Stimulated activated CD8-positive, alpha-beta memory T cell treated with anti-CD3 and anti-CD28 coated beads, Interleukin-7, amount 100 ng/mL, for 24 hours (primary cell): Measurements from ENCODE around the gene TMEM121.
"Not testable (repeated sequence)": the region's sequence is repeated elsewhere in the genome, so short reads cannot be mapped to it uniquely, and the experiment has no call there.

ENCODE experiments used
- DNase-seq: peaks from one replicate; pipeline ENCODE4 v3.0.0-alpha.2; 2020; ENCODE audit warnings: low read depth

TMEM121 gene

GRCh38 chr14:105528586-105529318 is 2.4 kb downstream of the TMEM121 start:
- DNase-seq, result no peak

DNA sequence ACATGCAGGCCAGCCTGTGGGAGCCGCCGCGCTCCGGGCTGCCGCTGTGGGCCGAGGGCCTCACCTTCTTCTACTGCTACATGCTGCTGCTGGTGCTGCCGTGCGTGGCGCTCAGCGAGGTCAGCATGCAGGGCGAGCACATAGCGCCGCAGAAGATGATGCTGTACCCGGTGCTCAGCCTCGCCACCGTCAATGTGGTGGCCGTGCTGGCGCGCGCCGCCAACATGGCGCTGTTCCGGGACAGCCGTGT is 2.9 kb downstream of the TMEM121 start:
- no peak for DNase-seq

DNA sequence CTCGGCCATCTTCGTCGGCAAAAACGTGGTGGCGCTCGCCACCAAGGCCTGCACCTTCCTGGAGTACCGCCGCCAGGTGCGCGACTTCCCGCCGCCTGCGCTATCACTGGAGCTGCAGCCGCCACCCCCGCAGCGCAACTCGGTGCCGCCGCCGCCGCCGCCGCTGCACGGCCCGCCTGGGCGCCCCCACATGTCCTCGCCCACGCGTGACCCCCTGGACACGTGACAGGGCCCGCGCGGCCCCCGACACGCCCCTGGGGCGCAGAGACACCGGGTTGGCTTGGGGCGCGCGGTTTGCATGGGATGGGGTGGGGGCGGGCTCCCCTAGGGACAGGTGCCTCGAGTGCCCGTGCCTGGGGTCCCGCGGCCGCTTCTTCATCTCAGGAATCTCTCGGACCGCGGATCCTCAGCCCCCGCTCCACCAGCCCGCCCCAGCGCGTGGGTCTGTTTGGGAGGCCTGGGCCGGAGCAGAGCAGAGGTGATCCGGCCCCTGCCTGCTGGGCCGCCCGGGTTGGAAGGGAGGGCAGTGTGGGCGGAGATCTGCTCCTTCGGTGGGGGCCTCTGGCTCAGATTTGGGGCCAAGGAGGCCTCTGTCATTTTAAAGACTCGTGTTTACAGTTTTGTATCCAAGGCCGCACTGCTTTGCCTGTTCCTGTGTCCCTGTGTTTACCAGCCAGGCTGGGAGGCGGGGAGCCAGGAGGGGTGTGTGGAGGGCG is 3.3 kb downstream of the TMEM121 start:
- no peak for DNase-seq

DNA sequence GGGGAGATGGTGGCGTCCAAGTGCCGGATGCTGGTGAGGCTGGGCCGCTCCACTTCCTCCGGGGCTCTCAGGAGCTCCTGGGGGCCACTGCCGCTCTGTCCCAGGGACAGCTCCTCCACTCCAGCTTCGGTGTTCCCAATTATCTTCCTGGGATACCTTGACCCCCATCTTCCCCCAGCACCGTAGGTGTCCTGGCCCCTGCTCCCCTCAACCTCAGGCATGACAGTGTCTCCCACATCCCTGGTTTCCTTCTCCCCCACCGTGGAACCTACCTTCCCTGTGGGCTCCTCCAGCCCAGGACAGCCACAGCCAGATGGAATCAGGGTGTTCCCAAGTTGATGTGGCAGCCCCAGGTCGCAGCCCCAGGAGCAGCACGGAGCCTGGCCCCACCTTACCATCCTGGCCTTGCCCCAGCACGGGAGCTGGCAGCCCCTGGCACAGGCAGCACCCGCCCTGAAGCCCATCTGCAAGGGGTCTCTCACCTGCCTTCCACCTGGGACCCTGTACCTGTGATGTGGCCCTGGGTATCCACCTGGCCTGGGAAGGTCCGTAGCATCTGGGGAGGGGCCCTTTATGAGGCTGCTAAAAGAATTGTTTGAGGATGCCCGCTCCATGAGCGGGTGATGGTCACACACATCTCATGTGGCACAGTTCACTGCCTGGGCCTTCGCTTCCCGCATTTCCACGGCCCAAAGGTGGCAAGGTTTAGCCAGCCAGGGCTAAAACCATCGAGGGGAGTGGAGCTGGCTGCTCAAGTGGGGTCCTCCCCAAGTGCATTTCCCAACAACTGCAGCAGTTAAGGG is 4.1 kb downstream of the TMEM121 start:
- DNase-seq, result no peak

DNA sequence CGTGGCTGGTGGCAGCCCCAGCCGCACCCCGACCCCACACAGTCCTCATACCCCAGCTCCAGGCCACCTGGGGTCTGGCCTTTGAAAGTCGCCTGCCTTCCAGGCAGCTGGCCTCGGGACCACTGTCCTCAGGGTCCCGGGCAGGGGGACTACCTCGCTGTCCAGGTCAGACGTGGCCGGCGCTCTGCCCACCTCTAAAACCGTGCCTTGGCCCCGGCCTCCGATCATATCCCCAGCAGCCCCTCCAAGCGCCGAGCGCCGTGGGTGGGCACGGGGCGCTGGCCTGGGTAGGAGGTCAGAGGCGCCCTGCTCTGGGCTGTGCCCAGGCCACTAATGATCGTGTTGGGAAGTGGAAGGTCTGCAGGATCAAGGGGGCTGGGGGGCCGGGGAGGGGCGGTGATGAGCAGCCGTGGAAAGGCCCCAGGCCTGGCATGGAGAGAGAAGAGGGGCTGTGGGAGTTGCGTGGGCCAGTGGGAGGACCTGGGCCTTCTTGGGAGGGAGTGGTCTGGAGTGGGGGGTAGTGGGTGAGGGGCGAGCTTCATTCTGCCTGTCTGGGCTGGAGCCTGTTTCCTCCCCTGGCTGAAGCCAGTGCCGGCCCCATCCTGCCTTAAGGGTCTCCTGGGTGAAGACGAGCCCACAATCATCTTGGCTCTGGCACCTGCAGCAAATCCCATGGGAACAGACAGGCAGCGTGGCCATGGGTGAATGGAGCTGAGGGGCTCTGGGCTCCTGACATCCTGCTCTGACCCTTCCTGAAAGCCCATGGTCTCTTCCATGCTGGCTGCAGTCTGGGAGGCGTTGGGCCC is 4.9 kb downstream of the TMEM121 start:
- no peak for DNase-seq

GRCh38 chr14:105531894-105532623 is 5.7 kb downstream of the TMEM121 start:
- DNase-seq, result no peak

DNA sequence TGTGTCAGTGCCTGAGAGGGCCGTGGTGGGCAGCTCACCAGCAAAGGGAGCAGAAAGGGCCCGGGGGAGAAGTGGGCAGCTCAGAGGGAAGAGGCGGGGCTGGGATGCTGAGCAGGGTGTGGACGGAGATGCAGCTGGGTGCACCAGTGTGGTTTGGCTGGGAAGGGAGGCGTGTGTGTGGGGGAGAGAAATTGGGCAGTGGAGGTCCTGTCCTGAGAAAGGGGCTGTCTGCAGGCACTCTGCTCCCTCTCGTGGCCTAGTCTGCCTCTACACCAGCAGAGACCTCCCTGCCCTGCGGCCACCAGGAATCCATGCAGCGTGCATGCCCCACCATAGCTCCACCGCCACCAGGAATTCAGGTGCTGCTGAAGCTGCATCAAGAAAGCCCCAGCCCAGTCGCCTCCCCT is 6.4 kb downstream of the TMEM121 start:
- DNase-seq, result no peak

- no peak for DNase-seq
These were observed 7.0 kb downstream of the TMEM121 start for GRCh38 chr14:105533391-105533790.

DNA sequence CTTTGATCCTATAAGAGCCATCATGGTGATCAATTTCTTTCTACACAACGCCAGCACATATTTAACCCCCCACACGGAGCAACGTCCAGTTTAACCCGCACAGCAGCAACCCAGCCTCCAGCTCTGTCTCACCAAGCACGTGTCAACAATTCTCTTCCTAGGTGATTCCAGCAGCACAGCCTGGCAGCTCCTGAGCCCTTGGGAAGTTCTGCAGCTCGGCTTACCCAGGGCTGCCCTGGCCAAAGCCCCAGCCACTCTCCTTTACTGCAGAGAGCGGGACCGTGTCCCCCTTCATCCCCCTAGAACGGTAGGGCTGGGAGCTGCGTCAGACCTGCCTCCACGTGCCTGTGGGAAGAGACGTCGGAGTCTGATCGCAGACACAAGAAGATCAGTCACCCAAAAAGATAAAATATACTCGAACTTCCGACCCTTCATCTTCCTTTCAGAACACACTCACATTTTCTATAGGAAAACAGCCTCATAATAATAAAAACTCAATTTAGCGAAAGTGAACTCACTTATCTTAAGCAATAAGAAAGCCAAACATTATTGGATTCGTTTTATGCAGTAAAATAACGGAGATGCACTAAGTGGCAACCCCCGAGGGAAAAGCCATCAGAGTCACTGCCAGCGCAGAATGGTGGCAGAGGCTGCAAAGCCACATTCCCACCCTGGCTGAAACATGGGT is 7.6 kb downstream of the TMEM121 start:
- no peak for DNase-seq

- DNase-seq, result no peak
These were observed 8.2 kb downstream of the TMEM121 start for GRCh38 chr14:105534586-105534985.

DNA sequence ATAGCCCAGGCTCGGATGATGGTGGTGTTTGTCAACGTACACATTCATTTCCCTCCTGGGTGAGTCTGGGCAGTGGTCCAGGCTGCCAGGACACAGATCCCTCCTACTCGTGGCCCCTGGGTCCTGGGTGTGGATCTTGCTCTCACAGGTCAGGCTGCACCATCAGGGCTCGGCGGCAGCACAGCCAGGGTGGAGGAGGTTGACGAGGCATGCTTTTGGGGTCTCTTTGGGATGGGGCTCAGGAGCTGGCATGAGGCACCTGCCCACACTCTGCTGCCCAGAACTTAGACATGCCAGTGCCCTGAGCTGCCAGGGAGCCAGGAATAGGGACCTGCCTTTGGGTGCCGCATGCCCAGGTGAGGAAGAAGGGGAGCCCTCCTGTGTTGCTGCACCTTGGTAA is 9.7 kb downstream of the TMEM121 start:
- no peak for DNase-seq

- DNase-seq, result no peak
These were observed 10.6 kb downstream of the TMEM121 start for GRCh38 chr14:105536691-105537579.

DNA sequence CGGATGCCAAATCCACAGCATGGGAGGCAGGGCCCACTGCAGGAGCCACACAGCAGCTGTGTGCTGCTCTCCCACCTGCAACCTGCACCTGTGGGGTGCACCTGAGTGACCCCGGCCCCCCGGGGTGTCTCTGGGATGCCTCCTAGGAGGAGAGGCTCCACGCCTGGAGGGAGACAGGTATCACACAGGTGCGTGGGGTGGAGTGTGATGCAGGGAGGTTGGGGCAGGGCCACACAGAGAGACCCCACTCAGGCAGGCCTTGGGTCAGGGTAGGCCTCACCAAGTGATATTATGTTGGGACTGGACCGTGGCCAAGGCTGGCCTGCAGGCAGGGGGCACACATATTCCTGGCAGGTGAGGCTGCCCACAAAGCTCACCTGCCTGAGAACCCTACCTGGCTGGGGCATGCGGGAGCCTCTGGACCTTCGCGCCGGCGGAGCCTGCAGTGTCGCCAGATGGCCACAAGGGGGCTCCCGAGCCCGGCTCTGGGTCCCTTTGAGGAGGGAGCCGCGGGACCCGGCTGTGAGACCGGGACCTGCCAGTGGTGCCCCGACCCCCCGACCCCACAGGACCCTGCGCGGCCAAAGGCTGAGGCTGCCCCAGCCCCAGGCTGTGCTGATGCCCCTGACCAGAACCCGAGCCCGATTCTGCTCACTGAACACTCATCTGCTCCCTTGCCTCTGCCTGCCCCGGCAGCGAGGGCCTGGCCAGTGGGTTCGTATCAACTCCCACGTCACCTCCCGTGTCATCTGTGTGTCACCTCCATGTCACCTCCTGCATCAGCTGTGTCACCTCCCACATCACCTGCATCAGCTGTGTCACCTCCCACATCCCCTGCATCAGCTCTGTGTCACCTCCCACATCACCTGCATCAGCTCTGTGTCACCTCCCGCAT is 11.4 kb downstream of the TMEM121 start:
- DNase-seq, result no peak

- no peak for DNase-seq
These were observed 12.2 kb downstream of the TMEM121 start for GRCh38 chr14:105538481-105539049.

DNA sequence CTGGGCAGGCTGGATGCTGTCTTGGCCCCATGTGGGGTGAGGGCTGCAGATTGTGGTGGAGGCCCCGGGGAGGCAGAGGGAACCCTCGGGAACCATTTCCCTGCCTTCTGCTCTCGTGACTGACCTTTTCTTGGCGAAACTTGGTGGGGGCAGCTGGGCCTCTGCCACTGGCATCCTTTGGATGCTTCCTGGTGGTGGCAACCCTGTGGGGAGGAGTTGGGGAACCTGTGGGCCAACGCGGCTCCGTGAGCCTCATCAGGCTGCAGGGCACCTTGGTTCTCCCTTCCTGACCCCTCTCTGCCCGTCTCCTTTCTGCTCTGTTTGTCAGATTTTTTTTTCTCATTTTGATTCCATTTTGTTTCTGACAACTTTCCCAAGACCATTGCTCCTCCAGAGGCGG is 14.4 kb downstream of the TMEM121 start:
- DNase-seq, result no peak

DNA sequence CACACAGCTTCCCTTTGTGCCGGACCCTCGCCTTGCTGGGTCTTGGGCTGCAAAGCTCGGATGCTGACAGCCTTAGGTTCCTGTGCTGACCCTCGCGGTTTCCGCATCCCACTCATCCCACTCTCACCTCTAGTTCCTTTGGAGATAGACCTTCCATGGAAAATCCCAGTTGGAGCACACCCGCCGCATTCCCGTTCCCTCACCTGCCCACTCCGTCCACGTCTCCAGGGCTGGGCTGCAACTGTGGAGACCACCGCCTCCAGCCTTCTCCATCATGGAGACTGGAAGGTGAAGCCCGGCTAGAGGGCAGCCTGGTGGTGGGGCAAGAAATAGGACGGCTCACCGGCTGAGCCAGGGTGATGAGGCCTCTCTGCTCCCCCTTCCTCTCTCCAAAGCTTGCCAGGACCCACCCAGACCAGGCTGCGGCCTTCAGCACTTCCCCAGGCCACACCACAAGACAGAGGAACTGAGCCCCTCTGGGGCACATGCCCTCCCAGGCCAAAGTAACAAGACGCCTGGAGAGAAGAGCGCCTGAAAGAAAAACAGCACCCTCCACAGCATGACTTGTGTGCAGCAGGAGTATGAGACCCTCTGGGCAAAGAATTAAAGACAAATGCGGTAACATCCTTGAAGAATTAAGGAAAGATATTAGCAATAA is 15.0 kb downstream of the TMEM121 start:
- DNase-seq, result no peak

- not testable (repeated sequence) for DNase-seq
These were observed 19.3 kb downstream of the TMEM121 start for GRCh38 chr14:105545676-105546075.

GRCh38 chr14:105546410-105546809 is 20.0 kb downstream of the TMEM121 start:
- DNase-seq, result not testable (repeated sequence)
